ENCODE measurements around the gene PCED1B. TPM values are rescaled to one million over a fixed set of nuclear protein-coding genes. Genes with fewer than 3 reads are reported as not detected.
"Not testable (repeated sequence)": the region's sequence is repeated elsewhere in the genome, so short reads cannot be mapped to it uniquely, and the experiment has no call there.

PCED1B gene
- total RNA-seq, 1 experiment from 2014 or later, result 0.24 TPM

- peak; percentile 49 for DNase-seq (ENCODE audit: low read depth)
Measured at GRCh38 chr12:47164724-47165439, 85.5 kb downstream of the PCED1B start.

GRCh38 chr12:47165934-47166333 lies 86.5 kb downstream of the PCED1B start:
- DNase-seq (ENCODE audit: low read depth), result no peak

- DNase-seq (ENCODE audit: low read depth), result no peak
Measured at GRCh38 chr12:47166365-47166764, 86.9 kb downstream of the PCED1B start.

GRCh38 chr12:47170281-47170680 lies 90.9 kb downstream of the PCED1B start:
- not testable (repeated sequence) for DNase-seq (ENCODE audit: low read depth)

- DNase-seq (ENCODE audit: low read depth), result no peak
Measured at GRCh38 chr12:47178014-47178413, 98.6 kb downstream of the PCED1B start.

- not testable (repeated sequence) for DNase-seq (ENCODE audit: low read depth)
Measured at GRCh38 chr12:47182164-47182938, 102.9 kb downstream of the PCED1B start.

- DNase-seq (ENCODE audit: low read depth), result no peak
Measured at GRCh38 chr12:47184229-47184628, 104.8 kb downstream of the PCED1B start.

- DNase-seq (ENCODE audit: low read depth), result no peak
Measured at GRCh38 chr12:47184813-47185212, 105.4 kb downstream of the PCED1B start.

GRCh38 chr12:47186246-47186645 lies 106.8 kb downstream of the PCED1B start:
- no peak for DNase-seq (ENCODE audit: low read depth)

GRCh38 chr12:47188576-47189441 lies 109.4 kb downstream of the PCED1B start:
- DNase-seq (ENCODE audit: low read depth), result peak; percentile 27

GRCh38 chr12:47189728-47190127 lies 110.3 kb downstream of the PCED1B start:
- no peak for DNase-seq (ENCODE audit: low read depth)

- peak; percentile 61 for DNase-seq (ENCODE audit: low read depth)
Measured at GRCh38 chr12:47190271-47190750, 110.9 kb downstream of the PCED1B start.

- DNase-seq (ENCODE audit: low read depth), result no peak
Measured at GRCh38 chr12:47190905-47191304, 111.5 kb downstream of the PCED1B start.

- DNase-seq (ENCODE audit: low read depth), result no peak
Measured at GRCh38 chr12:47192051-47192450, 112.6 kb downstream of the PCED1B start.

- no peak for DNase-seq (ENCODE audit: low read depth)
Measured at GRCh38 chr12:47193066-47193465, 113.6 kb downstream of the PCED1B start.

- DNase-seq (ENCODE audit: low read depth), result no peak
Measured at GRCh38 chr12:47194501-47194900, 115.1 kb downstream of the PCED1B start.

GRCh38 chr12:47200446-47200845 lies 121.0 kb downstream of the PCED1B start:
- no peak for DNase-seq (ENCODE audit: low read depth)

GRCh38 chr12:47201190-47201589 lies 121.8 kb downstream of the PCED1B start:
- not testable (repeated sequence) for DNase-seq (ENCODE audit: low read depth)

- no peak for DNase-seq (ENCODE audit: low read depth)
Measured at GRCh38 chr12:47202176-47202575, 122.8 kb downstream of the PCED1B start.

GRCh38 chr12:47205532-47206449 lies 126.4 kb downstream of the PCED1B start:
- no peak for DNase-seq (ENCODE audit: low read depth)

Measured in HT1080 (cell line).